OCI-LY3 (cell line): ENCODE data around the gene STH.

ENCODE experiments used
- CTCF ChIP-seq: fragments of 200-600, 300-600 bp; sonication (generic); IDR thresholded peaks from 2 replicates; pipeline ENCODE4 v1.5.1; 2014; ENCODE audit warnings: antibody characterized with exemption, low read length, low read depth
- EZH2phosphoT487 ChIP-seq: fragments of 200-600 bp; shearing (Covaris generic); IDR thresholded peaks from 2 replicates; pipeline ENCODE4 v1.6.1; 2018; ENCODE audit warnings: antibody characterized with exemption, mixed run types, low read depth

GRCh38 chr17:45969726-45970125, 29.3 kb upstream of the STH start:
- TF ChIP-seq EZH2phosphoT487 = no peak
- TF ChIP-seq CTCF = no peak
